Gastrocnemius medialis (tissue), 4 donors: Measurements from ENCODE around the gene KIRREL2. TPM values are rescaled to one million over a fixed set of nuclear protein-coding genes. Genes with fewer than 3 reads are reported as not detected.
"Not testable (repeated sequence)": the region's sequence is repeated elsewhere in the genome, so short reads cannot be mapped to it uniquely, and the experiment has no call there.

Experiments
- ATAC-seq, 2 donors: fragments of 150-250 bp; one replicate each; pipeline ENCODE4 v1.9.1; 2016
- DNase-seq, 2 donors: peaks; one replicate each; pipeline ENCODE4 v3.0.0-alpha.2; 2019
- H3K27ac ChIP-seq, 4 donors: fragments of 200-600 bp; sonication (generic); 1 replicate in 1 of 4; 2 replicates in 3 of 4; pipeline ENCODE4 v1.5.1; 2016 to 2018; ENCODE audit warnings: mild to moderate bottlenecking in 2 of 4, moderate library complexity in 1 of 4
- H3K27me3 ChIP-seq, 3 donors: fragments of 200-600 bp; sonication (generic) in 2 of 3; 1 replicate in 1 of 3; 2 replicates in 2 of 3; pipeline versions ENCODE4 v1.5.1 to v1.6.0; 2016 to 2019; ENCODE audit warnings: mild to moderate bottlenecking in 1 of 3, moderate library complexity in 1 of 3
- H3K36me3 ChIP-seq, 2 donors: fragments of 200-600 bp; sonication (generic) in 1 of 2; one replicate each; pipeline ENCODE4 v1.5.1; 2017 to 2018
- H3K4me1 ChIP-seq, 2 donors: fragments of 200-600 bp; sonication (generic) in 1 of 2; one replicate each; pipeline ENCODE4 v1.5.1; 2016 to 2017; ENCODE audit warnings: mild to moderate bottlenecking in 2 of 2
- H3K4me3 ChIP-seq, 4 donors: fragments of 200-600 bp; sonication (generic) in 3 of 4; 1 replicate in 1 of 4; 2 replicates in 3 of 4; pipeline ENCODE4 v1.5.1; 2016 to 2019; ENCODE audit warnings: mild to moderate bottlenecking in 2 of 4
- H3K9me3 ChIP-seq, 3 donors: fragments of 200-600 bp; sonication (generic) in 2 of 3; 1 replicate in 1 of 3; 2 replicates in 2 of 3; pipeline ENCODE4 v1.5.1; 2016 to 2019
- CTCF ChIP-seq, 5 experiments: fragments of 450-650 bp in 3 of 5; fragments of 200-600 bp in 2 of 5; sonication (generic) in 2 of 5; IDR thresholded peaks in 4 of 5; conservative IDR thresholded peaks in 1 of 5; 1 replicate in 4 of 5; 2 replicates in 1 of 5; pipeline ENCODE4 v1.5.1; 2016 to 2019; ENCODE audit warnings: antibody characterized with exemption in 5 of 5, mild to moderate bottlenecking in 3 of 5, moderate library complexity in 3 of 5
- POLR2A ChIP-seq, 2 donors: fragments of 450-650 bp; IDR thresholded peaks; one replicate each; pipeline ENCODE4 v1.6.1; 2017; ENCODE audit warnings: antibody characterized with exemption in 2 of 2, mild to moderate bottlenecking in 2 of 2, moderate library complexity in 2 of 2
- in situ Hi-C, 4 donors: fragments of 200-750 bp; cut with MboI; loops; one replicate each; pipeline versions ENCODE4 v1.15.0 to v1.8.0; 2017; ENCODE audit warnings: low sequenced_read_pairs in 4 of 4
- intact Hi-C: fragments of 100-400 bp; cut with DNase I; formaldehyde crosslinking; loops from one replicate; pipeline ENCODE4 v1.15.1; 2023; ENCODE audit warnings: low total_unique reads
- total RNA-seq, 4 donors: library from RNA; depleted of rRNA; stranded (reverse); fragments of >200 nt; gene quantifications; one replicate each; pipeline versions ENCODE4 v1.1.0 to v1.2.3, GENCODE V29; 2016

KIRREL2 gene
- total RNA-seq, 4 donors from 2014 or later = not detected

- Histone ChIP-seq H3K4me3 (no peak overlapping the region), H3K4me1 (no peaks in the 10 kb centered on the region), H3K36me3 (peaks cover 0 to 22% of the 10 kb centered on the region in 2 donors), H3K9me3 (no peaks in the 10 kb centered on the region), H3K27ac (no peak overlapping the region), H3K27me3 (no peaks in the 10 kb centered on the region)
- intact Hi-C loops (no loop called here), in situ Hi-C loops (no loop called here)
- TF ChIP-seq CTCF (IDR thresholded peaks at IDR 0.05 in 4 of 5, conservative IDR thresholded peaks at IDR 0.05 in 1 of 5) (no peak), POLR2A (IDR thresholded peaks at IDR 0.05) (no peak)
- DNase-seq (no peak), ATAC-seq (no peak)
Measured at GRCh38 chr19:35890113-35890650, 33.5 kb downstream of the KIRREL2 start.

GRCh38 chr19:35891819-35892218 lies 35.1 kb downstream of the KIRREL2 start:
- DNase-seq, intact Hi-C loops, H3K27me3 ChIP-seq, in situ Hi-C loops, H3K4me3 ChIP-seq, ATAC-seq, H3K9me3 ChIP-seq, H3K4me1 ChIP-seq, H3K27ac ChIP-seq: not testable (repeated sequence)
- H3K36me3 ChIP-seq = peaks cover 0 to 22% of the 10 kb centered on the region in 2 donors

GRCh38 chr19:35894342-35894741 lies 37.6 kb downstream of the KIRREL2 start:
- ATAC-seq (no peak), DNase-seq (no peak)
- Histone ChIP-seq H3K4me1 (peaks cover 9 to 11% of the 10 kb centered on the region in 2 donors), H3K9me3 (no peaks in the 10 kb centered on the region), H3K27ac (no peak overlapping the region), H3K4me3 (no peak overlapping the region), H3K36me3 (peaks cover 0 to 10% of the 10 kb centered on the region in 2 donors), H3K27me3 (peaks cover 0 to 3% (median 0%) of the 10 kb centered on the region in 3 donors)
- no peak for TF ChIP-seq CTCF (IDR thresholded peaks at IDR 0.05 in 4 of 5, conservative IDR thresholded peaks at IDR 0.05 in 1 of 5)
- TF ChIP-seq POLR2A (IDR thresholded peaks at IDR 0.05) = no peak
- intact Hi-C loops = no loop called here
- in situ Hi-C loops = no loop called here

GRCh38 chr19:35895911-35896642 lies 39.4 kb downstream of the KIRREL2 start:
- intact Hi-C loops = no loop called here
- in situ Hi-C loops = no loop called here
- TF ChIP-seq CTCF (IDR thresholded peaks at IDR 0.05 in 4 of 5, conservative IDR thresholded peaks at IDR 0.05 in 1 of 5) (no peak), POLR2A (IDR thresholded peaks at IDR 0.05) (no peak)
- H3K36me3 ChIP-seq = peaks cover 0 to 5% of the 10 kb centered on the region in 2 donors
- DNase-seq (no peak), ATAC-seq (no peak)
- H3K27me3 ChIP-seq = peaks cover 0 to 3% (median 0%) of the 10 kb centered on the region in 3 donors
- no peaks in the 10 kb centered on the region for H3K9me3 ChIP-seq
- H3K27ac ChIP-seq = no peak overlapping the region
- no peak overlapping the region for H3K4me3 ChIP-seq
- peaks cover 9 to 21% of the 10 kb centered on the region in 2 donors for H3K4me1 ChIP-seq

GRCh38 chr19:35896643-35897040 lies 39.9 kb downstream of the KIRREL2 start:
- H3K27ac ChIP-seq = no peak overlapping the region
- no peaks in the 10 kb centered on the region for H3K9me3 ChIP-seq
- intact Hi-C loops = no loop called here
- peaks cover 0 to 3% (median 0%) of the 10 kb centered on the region in 3 donors for H3K27me3 ChIP-seq
- no peak for DNase-seq
- ATAC-seq = no peak
- H3K4me1 ChIP-seq = peaks cover 9 to 21% of the 10 kb centered on the region in 2 donors
- in situ Hi-C loops = no loop called here
- H3K36me3 ChIP-seq = peaks cover 0 to 5% of the 10 kb centered on the region in 2 donors
- TF ChIP-seq POLR2A (IDR thresholded peaks at IDR 0.05) (no peak), CTCF (IDR thresholded peaks at IDR 0.05 in 4 of 5, conservative IDR thresholded peaks at IDR 0.05 in 1 of 5) (no peak)
- H3K4me3 ChIP-seq = no peak overlapping the region
